Ovary (tissue), 10 donors: ENCODE data around the gene CALML5. TPM values are rescaled to one million over a fixed set of nuclear protein-coding genes. Genes with fewer than 3 reads are reported as not detected.

Experiments
- DNase-seq, 5 donors: peaks; one replicate each; pipeline ENCODE4 v3.0.0-alpha.2; 2019 to 2020
- H3K27ac ChIP-seq, 2 donors: fragments of 200-600 bp; one replicate each; pipeline versions ENCODE4 v1.5.1 to v1.8.0; 2019 to 2022
- H3K27me3 ChIP-seq: fragments of 200-600 bp; one replicate; pipeline ENCODE4 v1.8.0; 2022
- H3K36me3 ChIP-seq: fragments of 200-600 bp; sonication (generic); one replicate; pipeline ENCODE4 v1.5.1; 2019
- H3K4me1 ChIP-seq: one replicate; pipeline ENCODE4 v1.8.1; 2013; ENCODE audit warnings: mild to moderate bottlenecking, moderate library complexity; ENCODE audit not compliant: insufficient read depth
- H3K4me3 ChIP-seq: fragments of 200-600 bp; sonication (generic); one replicate; pipeline ENCODE4 v1.5.1; 2017
- H3K9me3 ChIP-seq, 2 donors: fragments of 200-600 bp in 1 of 2; sonication (generic) in 1 of 2; one replicate each; pipeline versions ENCODE4 v1.5.1 to v1.8.1; 2013 to 2019; ENCODE audit warnings: mild to moderate bottlenecking in 1 of 2, moderate library complexity in 1 of 2
- EP300 ChIP-seq: sonication (generic); formaldehyde crosslinking; IDR thresholded peaks from one replicate; pipeline ENCODE4 v1.6.1; 2017; ENCODE audit warnings: antibody characterized with exemption
- POLR2A ChIP-seq: fragments of 450-650 bp; IDR thresholded peaks from one replicate; pipeline ENCODE4 v1.6.1; 2017; ENCODE audit warnings: antibody characterized with exemption, mild to moderate bottlenecking, moderate library complexity
- WGBS, 3 donors: extraction: QIAGEN DNeasy Blood & Tissue Kit in 1 of 3; methylation state at CpG; one replicate each; pipeline versions ENCODE4 v1.1.5 to v1.1.7; 2013 to 2017; 5-methylcytosine and 5-hydroxymethylcytosine counted together
- intact Hi-C, 4 donors: fragments of 100-400 bp; cut with DNase I; formaldehyde crosslinking; loops; one replicate each; pipeline versions ENCODE4 v1.11.0 to v1.15.1; 2022 to 2023
- long read RNA-seq, 3 donors: library from polyadenylated mRNA in 2 of 3; unstranded in 2 of 3; transcript quantifications; one replicate each; pipeline ENCODE4 v2.0.0 and lab custom pipeline, GENCODE V29; 2021 to 2026
- polyA plus RNA-seq, 2 donors: library from polyadenylated mRNA; stranded (reverse); fragments of 200-250 nt in 1 of 2; fragments of 350-450 nt in 1 of 2; fragmentation: Illumina TruSeq in 1 of 2; extraction: RNeasy Lipid Tissue Mini Kit (QIAGEN cat#74804) in 1 of 2; gene quantifications; one replicate each; pipeline ENCODE4 v1.2.3, GENCODE V29; 2013 to 2014
- total RNA-seq, 7 donors: library from RNA; depleted of rRNA in 2 of 7; stranded (reverse); fragments of >200 nt in 2 of 7; fragmentation: NEBNext Ultra II Directional in 3 of 7; extraction: Animal tissue kit (Norgen Biotek cat#: 25700) in 3 of 7; gene quantifications; one replicate each; pipeline versions ENCODE4 v1.1.0 to v1.2.4, GENCODE V29; 2016 to 2023
- TF ChIP-seq, protein P1 (sequence below), 3 donors: fragments of 450-650 bp in 2 of 3; fragments of 200-600 bp in 1 of 3; IDR thresholded peaks; one replicate each; pipeline versions ENCODE4 v1.5.1 to v1.8.0; 2016 to 2022; ENCODE audit warnings: antibody characterized with exemption in 3 of 3, mild to moderate bottlenecking in 1 of 3
- donor health status: DM: no; HTN: no; CAD: no; lungs with moderate emphysema.
- donor health status: DM: no; HTN: no; CAD: no.
- donor health status: Bipolar disorder and iron deficiency.
- donor health status: DM: yes; HTN: yes; CAD: no.
- donor health status: DM: no; HTN: no; CAD: no.
- donor health status: DM: yes; HTN: yes; CAD: no.

CALML5 gene, protein sequence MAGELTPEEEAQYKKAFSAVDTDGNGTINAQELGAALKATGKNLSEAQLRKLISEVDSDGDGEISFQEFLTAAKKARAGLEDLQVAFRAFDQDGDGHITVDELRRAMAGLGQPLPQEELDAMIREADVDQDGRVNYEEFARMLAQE
- total RNA-seq = 1 to 10 TPM in 1 of 7 donors, not detected in 6; 1.7 TPM
- not detected for polyA plus RNA-seq
- long read RNA-seq, donor 1 = 0 reads
- long read RNA-seq, donor 2, partial matches to known transcripts = 0 of 1 reads
- long read RNA-seq, donor 2, other reads (novel, unspliced or antisense) = 0 of 1 reads
- long read RNA-seq, donor 3 = 0 reads

DNA sequence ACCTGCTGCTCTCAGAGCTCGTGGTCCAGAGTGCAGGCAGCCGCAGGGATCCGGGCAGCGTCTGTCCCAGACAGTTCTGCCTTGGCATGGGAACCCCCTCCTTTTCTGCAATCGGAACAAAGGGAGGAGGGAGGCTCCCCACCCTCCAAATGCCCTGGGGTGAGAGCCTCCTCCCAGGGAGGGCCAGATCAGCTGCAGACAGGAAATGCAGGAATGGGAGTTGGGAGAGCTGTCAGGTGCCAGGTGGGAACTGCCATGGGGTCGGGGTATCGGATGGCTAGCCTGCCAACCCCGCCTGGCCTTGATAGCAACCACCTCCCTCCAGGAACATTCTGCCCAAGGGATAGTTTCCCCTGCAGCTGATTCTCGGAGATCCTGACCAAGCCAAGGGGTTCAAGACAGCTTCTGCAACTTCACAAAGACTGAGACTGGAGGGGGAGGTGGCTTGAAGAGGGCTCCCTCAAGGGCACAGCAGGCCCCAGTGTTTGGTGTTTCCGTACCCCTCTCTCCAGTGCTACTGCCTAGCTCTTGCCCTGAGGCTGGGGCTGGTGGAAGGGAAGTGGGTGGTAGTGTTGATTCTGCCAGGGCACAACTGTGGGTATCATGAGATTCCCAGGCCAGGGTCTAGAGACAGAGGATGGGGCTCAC is at the start of gene CALML5:
TSS of gene CALML5 (minus strand) at position 78 of the 648 bp plus-strand sequence. CDS start 132 bp downstream, outside the sequence.
- TF ChIP-seq EP300 = no peak
- TF ChIP-seq, protein P1, sequence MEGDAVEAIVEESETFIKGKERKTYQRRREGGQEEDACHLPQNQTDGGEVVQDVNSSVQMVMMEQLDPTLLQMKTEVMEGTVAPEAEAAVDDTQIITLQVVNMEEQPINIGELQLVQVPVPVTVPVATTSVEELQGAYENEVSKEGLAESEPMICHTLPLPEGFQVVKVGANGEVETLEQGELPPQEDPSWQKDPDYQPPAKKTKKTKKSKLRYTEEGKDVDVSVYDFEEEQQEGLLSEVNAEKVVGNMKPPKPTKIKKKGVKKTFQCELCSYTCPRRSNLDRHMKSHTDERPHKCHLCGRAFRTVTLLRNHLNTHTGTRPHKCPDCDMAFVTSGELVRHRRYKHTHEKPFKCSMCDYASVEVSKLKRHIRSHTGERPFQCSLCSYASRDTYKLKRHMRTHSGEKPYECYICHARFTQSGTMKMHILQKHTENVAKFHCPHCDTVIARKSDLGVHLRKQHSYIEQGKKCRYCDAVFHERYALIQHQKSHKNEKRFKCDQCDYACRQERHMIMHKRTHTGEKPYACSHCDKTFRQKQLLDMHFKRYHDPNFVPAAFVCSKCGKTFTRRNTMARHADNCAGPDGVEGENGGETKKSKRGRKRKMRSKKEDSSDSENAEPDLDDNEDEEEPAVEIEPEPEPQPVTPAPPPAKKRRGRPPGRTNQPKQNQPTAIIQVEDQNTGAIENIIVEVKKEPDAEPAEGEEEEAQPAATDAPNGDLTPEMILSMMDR (IDR thresholded peaks at IDR 0.05) = no peak
- TF ChIP-seq POLR2A = no peak
- 80 to 93% (median 83%) methylated on average over 10 of the region's 10 CpGs for WGBS, 3 donors
- H3K36me3 ChIP-seq = no peaks in the 10 kb centered on the region
- no peak within 1 kb of the TSS for H3K4me3 ChIP-seq
- H3K27ac ChIP-seq = no peak within 1 kb of the TSS
- H3K9me3 ChIP-seq = no peaks in the 10 kb centered on the region
- intact Hi-C loops = no loop called here
- H3K4me1 ChIP-seq = no peaks in the 10 kb centered on the region
- no peaks in the 10 kb centered on the region for H3K27me3 ChIP-seq
- no peak for DNase-seq

DNA sequence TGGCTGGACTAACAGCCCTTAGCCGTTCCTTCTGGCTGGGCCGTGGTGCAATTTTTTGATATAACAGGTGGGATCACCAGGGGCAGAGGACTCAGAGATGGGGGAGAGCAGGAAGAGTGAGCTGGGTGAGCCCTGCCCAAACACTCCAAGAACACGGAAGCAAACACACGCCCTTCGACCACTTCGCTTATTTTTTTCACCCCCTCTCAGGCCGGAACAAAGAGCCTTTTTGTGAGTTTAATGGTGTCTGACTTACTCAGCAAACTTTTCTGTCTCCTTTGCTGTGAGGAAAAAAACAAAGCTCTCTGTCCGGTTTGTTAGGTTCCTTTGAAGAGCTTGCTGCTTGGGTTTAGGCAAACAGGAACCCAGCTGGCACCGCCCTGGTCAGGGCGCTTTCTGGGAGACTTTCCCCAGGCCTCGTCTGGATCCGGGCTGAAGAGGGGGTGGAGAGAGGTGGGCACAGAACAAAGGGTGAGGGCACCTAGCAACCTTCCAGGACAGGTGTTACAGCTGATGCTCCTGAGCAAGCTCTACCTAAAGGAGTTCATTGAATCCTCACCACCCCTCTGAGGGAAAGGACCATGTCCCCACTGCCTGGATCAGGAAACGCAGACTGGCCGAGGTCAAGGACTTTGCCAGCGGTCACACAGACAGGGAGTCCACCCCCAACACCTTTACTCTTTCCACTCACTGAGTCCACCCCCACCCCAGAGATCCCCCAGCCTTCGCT is 48.7 kb upstream of the CALML5 start:
- H3K27ac ChIP-seq = peak overlapping the region in 1 of 2 donors; percentile 66
- 41 to 46% (median 46%) methylated on average over 16 of the region's 16 CpGs for WGBS, 3 donors
- H3K9me3 ChIP-seq = no peaks in the 10 kb centered on the region
- H3K36me3 ChIP-seq = no peaks in the 10 kb centered on the region
- no peak overlapping the region for H3K4me3 ChIP-seq
- peaks cover 9% of the 10 kb centered on the region for H3K4me1 ChIP-seq
- DNase-seq = peak in 3 of 5 donors; percentile 17 to 47 (median 32)
- H3K27me3 ChIP-seq = no peaks in the 10 kb centered on the region
- TF ChIP-seq EP300 (no peak), POLR2A (no peak)
- TF ChIP-seq, protein P1 (IDR thresholded peaks at IDR 0.05) = no peak
- intact Hi-C loops = loop anchor here in 1 of 4 donors (10.0 kb wide), 1 partner anchor 93 kb away; no protein-coding TSS in a partner anchor

DNA sequence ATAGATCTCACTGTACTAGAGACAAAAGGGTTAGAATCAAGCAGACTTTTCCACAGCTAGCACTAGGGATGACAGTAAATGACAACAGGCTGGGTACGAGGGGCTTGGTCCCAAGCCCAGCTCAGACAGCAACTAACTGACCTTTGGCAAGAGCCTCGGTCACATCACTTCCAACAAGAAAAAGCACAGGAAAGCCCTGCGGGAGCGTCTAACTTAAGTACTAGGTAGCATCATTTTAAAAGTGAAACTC is 48.2 kb upstream of the CALML5 start:
- no peaks in the 10 kb centered on the region for H3K9me3 ChIP-seq
- whole genome bisulfite sequencing, 3 donors = 3 to 9% (median 9%) methylated on average over 4 of the region's 4 CpGs
- H3K4me3 ChIP-seq = no peak overlapping the region
- no peaks in the 10 kb centered on the region for H3K27me3 ChIP-seq
- H3K27ac ChIP-seq = peak overlapping the region in 1 of 2 donors; percentile 66
- intact Hi-C loops = loop anchor here in 1 of 4 donors (10.0 kb wide), 1 partner anchor 93 kb away; no protein-coding TSS in a partner anchor
- peaks cover 9% of the 10 kb centered on the region for H3K4me1 ChIP-seq
- no peaks in the 10 kb centered on the region for H3K36me3 ChIP-seq
- peak in 1 of 5 donors; percentile 50 for DNase-seq
- no peak for TF ChIP-seq EP300

DNA sequence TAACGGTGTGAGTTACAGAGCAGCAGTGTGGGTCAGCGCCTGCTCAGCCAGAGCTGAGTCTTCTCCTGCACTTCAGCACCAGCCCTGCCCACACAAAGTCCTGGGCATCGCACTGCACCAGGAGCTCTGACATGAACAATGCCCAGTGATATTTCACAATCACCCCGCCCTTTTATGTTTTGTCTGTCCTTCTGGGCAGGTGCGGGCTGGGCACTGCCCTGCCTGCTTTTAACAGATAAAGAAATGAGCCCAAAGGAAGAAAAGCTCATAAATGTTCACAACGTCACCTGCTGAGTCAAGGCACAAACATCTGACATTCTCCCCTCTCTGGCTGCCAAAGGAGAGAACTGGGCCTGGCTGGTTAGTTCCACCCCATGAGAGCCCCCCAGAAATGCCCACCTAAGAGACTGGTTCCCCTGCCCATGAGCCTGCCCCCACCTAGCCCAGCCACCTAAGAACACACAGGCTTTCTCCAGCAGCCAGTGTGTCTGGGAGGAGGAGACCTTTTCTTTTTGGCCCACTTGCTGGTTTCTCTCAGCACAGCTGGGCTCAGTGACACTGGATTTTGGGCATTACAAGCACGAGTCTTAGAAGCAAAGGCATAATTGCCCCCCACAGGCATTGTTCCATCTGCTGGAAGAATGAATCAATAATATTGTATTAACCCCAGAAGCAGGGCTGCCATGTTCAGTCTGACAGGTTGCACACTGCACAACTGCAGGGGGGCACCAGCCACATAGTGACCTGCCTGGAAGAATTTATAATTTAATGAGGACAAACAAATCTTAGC is 47.7 kb upstream of the CALML5 start:
- Histone ChIP-seq H3K9me3 (no peaks in the 10 kb centered on the region), H3K27me3 (no peaks in the 10 kb centered on the region), H3K4me1 (peaks cover 9% of the 10 kb centered on the region), H3K36me3 (no peaks in the 10 kb centered on the region), H3K4me3 (no peak overlapping the region), H3K27ac (peak overlapping the region in 1 of 2 donors; percentile 66)
- peak in 2 of 5 donors; percentile 25 to 32 for DNase-seq
- intact Hi-C loops = loop anchor here in 1 of 4 donors (10.0 kb wide), 1 partner anchor 92 kb away; no protein-coding TSS in a partner anchor
- WGBS, 3 donors = 77 to 86% (median 84%) methylated on average over 7 of the region's 7 CpGs
- TF ChIP-seq POLR2A (no peak), EP300 (no peak)
- TF ChIP-seq, protein P1 (IDR thresholded peaks at IDR 0.05) = no peak
